HG03342 (cell line): ENCODE results near the gene FOXL2.

Experiments used
- ATAC-seq: cut with Tn5 transposase; IDR thresholded peaks from one replicate; pipeline ENCODE4 v1.9.1; 2021; ENCODE audit warnings: mild to moderate bottlenecking, moderate library complexity; ENCODE audit not compliant: unreplicated experiment

FOXL2 gene

GRCh38 chr3:138945709-138946662 is 951 bp downstream of the FOXL2 start:
- ATAC-seq = no peak

GRCh38 chr3:138944929-138945708 is 1.8 kb downstream of the FOXL2 start:
- ATAC-seq = no peak

- no peak for ATAC-seq
Measured at GRCh38 chr3:138944654-138944928, 2.3 kb downstream of the FOXL2 start.

- ATAC-seq = no peak
Measured at GRCh38 chr3:138943724-138944653, 2.9 kb downstream of the FOXL2 start.

GRCh38 chr3:138942861-138943623 is 3.9 kb downstream of the FOXL2 start:
- no peak for ATAC-seq

- no peak for ATAC-seq
Measured at GRCh38 chr3:138942271-138942670, 4.7 kb downstream of the FOXL2 start.

GRCh38 chr3:138941259-138941885 is 5.6 kb downstream of the FOXL2 start:
- ATAC-seq = no peak

GRCh38 chr3:138940446-138940845 is 6.5 kb downstream of the FOXL2 start:
- ATAC-seq = no peak

GRCh38 chr3:138939561-138940241 is 7.2 kb downstream of the FOXL2 start:
- ATAC-seq = no peak

- ATAC-seq = no peak
Measured at GRCh38 chr3:138938877-138939560, 7.9 kb downstream of the FOXL2 start.

GRCh38 chr3:138938056-138938876 is 8.7 kb downstream of the FOXL2 start:
- ATAC-seq = no peak

GRCh38 chr3:138937690-138938055 is 9.3 kb downstream of the FOXL2 start:
- no peak for ATAC-seq

GRCh38 chr3:138936741-138937689 is 9.9 kb downstream of the FOXL2 start:
- no peak for ATAC-seq

GRCh38 chr3:138935863-138936740 is 10.8 kb downstream of the FOXL2 start:
- ATAC-seq = peak; percentile 69

- ATAC-seq = no peak
Measured at GRCh38 chr3:138935505-138935862, 11.5 kb downstream of the FOXL2 start.
